ENCODE data around the gene SLC8A2.

SLC8A2 gene

DNA sequence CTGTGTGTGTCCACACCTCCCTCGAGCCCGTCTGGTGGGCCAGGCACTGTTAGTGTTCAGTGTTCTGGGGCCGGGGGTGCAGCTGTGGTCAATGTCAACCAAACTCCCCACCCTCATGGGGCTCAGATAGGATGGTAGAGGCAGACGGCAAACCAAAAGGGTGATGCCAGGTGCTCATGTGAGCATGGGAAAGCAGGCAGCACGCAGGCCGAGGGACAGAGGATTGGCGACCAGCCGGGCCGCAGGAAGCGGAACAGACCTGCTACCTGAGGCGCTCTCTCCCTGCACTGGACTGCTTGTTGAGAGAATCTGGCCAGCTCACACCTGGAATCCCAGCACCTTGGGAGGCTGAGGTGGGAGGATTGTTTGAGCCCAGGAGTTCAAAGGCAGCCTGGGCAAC is 93.4 kb downstream of the SLC8A2 start:
- no peak overlapping the region for H3K9ac ChIP-seq (ENCODE audit: low read length in 5 of 5)
- no peaks in the 10 kb centered on the region for H3K4me1 ChIP-seq (ENCODE audit: control insufficient read depth in 5 of 5, insufficient read depth in 5 of 5, low read length in 5 of 5)
- peaks cover 0 to 88% (median 84%) of the 10 kb centered on the region in 5 donors for H3K36me3 ChIP-seq (ENCODE audit: control insufficient read depth in 5 of 5, insufficient read depth in 5 of 5, low read length in 5 of 5)
- H3K27ac ChIP-seq (ENCODE audit: low read depth, low read length) = no peak overlapping the region
- H3K9me3 ChIP-seq (ENCODE audit: control insufficient read depth in 5 of 5, low read length in 5 of 5) = no peaks in the 10 kb centered on the region
- H3K4me3 ChIP-seq (ENCODE audit: low read depth in 1 of 5, low read length in 5 of 5) = no peak overlapping the region
- H3K27me3 ChIP-seq (ENCODE audit: control insufficient read depth in 5 of 5, insufficient read depth in 4 of 5, low read length in 5 of 5) = no peaks in the 10 kb centered on the region

Measured in subcutaneous abdominal adipose tissue (tissue), 5 donors.